ENCODE results near the gene THSD4. TPM values are rescaled to one million over a fixed set of nuclear protein-coding genes. Genes with fewer than 3 reads are reported as not detected.

The THSD4 gene
- total and polyA plus RNA-seq, 2 of the 8 experiments (the other 6 are each of a cell fraction or from before 2014, with no cell fraction given) = 2.5 to 6.2 TPM

DNA sequence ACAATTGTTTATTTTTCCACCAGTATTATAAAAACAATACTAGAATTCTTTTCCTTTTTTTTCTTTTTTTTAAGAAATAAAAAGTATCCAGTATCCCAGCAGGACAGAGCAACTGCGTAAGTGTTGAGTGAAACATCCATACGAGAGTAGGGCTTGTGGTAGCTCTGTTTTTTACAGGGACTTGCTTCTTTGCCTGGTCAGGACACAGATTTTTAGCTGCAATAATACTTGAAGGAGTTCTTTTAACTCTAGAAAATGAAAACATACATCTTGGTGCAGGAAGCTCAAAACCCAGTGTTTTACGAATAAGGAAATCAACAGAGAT is 397.4 kb downstream of the THSD4 start (continued):
- TF ChIP-seq FOSL1 (IDR thresholded peaks at IDR 0.05; ENCODE audit: insufficient read depth, low read depth, low read length) (no peak), BRCA1 (IDR thresholded peaks at IDR 0.05; ENCODE audit: low read depth, low read length) (no peak), KDM4A (IDR thresholded peaks at IDR 0.05; ENCODE audit: low read depth, low read length, severe bottlenecking) (no peak)

Data from H1 (cell line).